Liver (tissue), 9 donors: ENCODE measurements around the gene VAMP7. TPM values are rescaled to one million over a fixed set of nuclear protein-coding genes. Genes with fewer than 3 reads are reported as not detected.

Source experiments
- DNase-seq: peaks from one replicate; pipeline ENCODE4 v3.0.0-alpha.2; 2017; ENCODE audit warnings: low spot score
- H3K27ac ChIP-seq, 2 donors: one replicate each; pipeline ENCODE4 v1.7.0; 2013; ENCODE audit warnings: inconsistent platforms in 2 of 2, low read length in 2 of 2, control low read depth in 1 of 2, low read depth in 1 of 2, mild to moderate bottlenecking in 1 of 2
- H3K27me3 ChIP-seq, 4 donors: one replicate each; pipeline versions ENCODE4 v1.6.1 to v1.7.0; 2013; ENCODE audit warnings: low read length in 3 of 4, inconsistent platforms in 1 of 4, mild to moderate bottlenecking in 1 of 4, moderate library complexity in 1 of 4; ENCODE audit not compliant: control insufficient read depth in 4 of 4, insufficient read depth in 4 of 4
- H3K36me3 ChIP-seq, 4 donors: one replicate each; pipeline versions ENCODE4 v1.6.1 to v1.7.0; 2013; ENCODE audit warnings: low read length in 3 of 4, mild to moderate bottlenecking in 3 of 4, low read depth in 1 of 4, moderate library complexity in 1 of 4; ENCODE audit not compliant: control insufficient read depth in 4 of 4, insufficient read depth in 3 of 4
- H3K4me1 ChIP-seq, 4 donors: one replicate each; pipeline versions ENCODE4 v1.6.1 to v1.7.0; 2013; ENCODE audit warnings: low read length in 3 of 4, mild to moderate bottlenecking in 3 of 4, moderate library complexity in 1 of 4; ENCODE audit not compliant: control insufficient read depth in 4 of 4, insufficient read depth in 4 of 4
- H3K4me3 ChIP-seq, 3 donors: one replicate each; pipeline versions ENCODE4 v1.6.1 to v1.7.0; 2013; ENCODE audit warnings: low read length in 3 of 3, control low read depth in 1 of 3, low read depth in 1 of 3, mild to moderate bottlenecking in 1 of 3
- H3K9ac ChIP-seq, 2 donors: one replicate each; pipeline ENCODE4 v1.7.0; 2013; ENCODE audit warnings: low read length in 2 of 2, mild to moderate bottlenecking in 2 of 2, moderate library complexity in 2 of 2, control low read depth in 1 of 2, low read depth in 1 of 2
- H3K9me3 ChIP-seq, 4 donors: one replicate each; pipeline versions ENCODE4 v1.6.1 to v1.7.0; 2013; ENCODE audit warnings: low read length in 3 of 4; ENCODE audit not compliant: control insufficient read depth in 4 of 4
- EGR1 ChIP-seq, 2 donors: IDR thresholded peaks; 2 replicates each; pipeline ENCODE4 v1.6.1; 2016 to 2018; ENCODE audit warnings: antibody characterized with exemption in 2 of 2, low read depth in 2 of 2
- FOXA1 ChIP-seq: IDR thresholded peaks from 2 replicates; pipeline ENCODE4 v1.6.1; 2016; ENCODE audit warnings: antibody characterized with exemption
- FOXA2 ChIP-seq: IDR thresholded peaks from 2 replicates; pipeline ENCODE4 v1.6.1; 2016; ENCODE audit warnings: antibody characterized with exemption
- GABPA ChIP-seq, 2 donors: IDR thresholded peaks in 1 of 2; conservative IDR thresholded peaks in 1 of 2; 2 replicates each; pipeline ENCODE4 v1.6.1; 2016; ENCODE audit warnings: antibody characterized with exemption in 2 of 2, mild to moderate bottlenecking in 1 of 2, moderate library complexity in 1 of 2
- HNF4A ChIP-seq, 2 donors: conservative IDR thresholded peaks; 2 replicates each; pipeline ENCODE4 v1.6.1; 2016; ENCODE audit warnings: antibody characterized with exemption in 2 of 2, mild to moderate bottlenecking in 2 of 2
- HNF4G ChIP-seq: IDR thresholded peaks from 2 replicates; pipeline ENCODE4 v1.6.1; 2016; ENCODE audit warnings: antibody characterized with exemption
- JUND ChIP-seq, 2 donors: IDR thresholded peaks; 2 replicates each; pipeline ENCODE4 v1.6.1; 2016; ENCODE audit warnings: antibody characterized with exemption in 2 of 2
- NR2F2 ChIP-seq: IDR thresholded peaks from 2 replicates; pipeline ENCODE4 v1.6.1; 2016; ENCODE audit warnings: antibody characterized with exemption
- RAD21 ChIP-seq, 2 donors: IDR thresholded peaks; 2 replicates each; pipeline ENCODE4 v1.6.1; 2016; ENCODE audit warnings: antibody characterized with exemption in 2 of 2, mild to moderate bottlenecking in 2 of 2
- RXRA ChIP-seq, 2 donors: IDR thresholded peaks; 2 replicates each; pipeline ENCODE4 v1.6.1; 2017 to 2018; ENCODE audit warnings: antibody characterized with exemption in 2 of 2, mild to moderate bottlenecking in 1 of 2
- SP1 ChIP-seq: IDR thresholded peaks from 2 replicates; pipeline ENCODE4 v1.6.1; 2018; ENCODE audit warnings: antibody characterized with exemption, mild to moderate bottlenecking
- TAF1 ChIP-seq: conservative IDR thresholded peaks from 2 replicates; pipeline ENCODE4 v1.6.1; 2016; ENCODE audit warnings: antibody characterized with exemption, mild to moderate bottlenecking
- YY1 ChIP-seq: IDR thresholded peaks from 2 replicates; pipeline ENCODE4 v1.6.1; 2016; ENCODE audit warnings: antibody characterized with exemption, mild to moderate bottlenecking
- polyA plus RNA-seq, 2 donors: library from polyadenylated mRNA; stranded (reverse) in 1 of 2; unstranded in 1 of 2; fragments of 200-250 nt in 1 of 2; fragments of >200 nt in 1 of 2; fragmentation: Nextera tagmentation in 1 of 2; extraction: Ambion mirVana in 1 of 2; gene quantifications; one replicate each; pipeline versions ENCODE4 v1.2.1 to v1.2.3, GENCODE V29; 2013 to 2015
- total RNA-seq, 2 donors: library from RNA; depleted of rRNA; stranded (reverse); fragments of >200 nt; gene quantifications; one replicate each; pipeline ENCODE4 v1.2.3, GENCODE V29; 2014
- TF ChIP-seq, protein P1 (sequence below): IDR thresholded peaks from 2 replicates; pipeline ENCODE4 v1.6.1; 2016; ENCODE audit warnings: antibody characterized with exemption
- TF ChIP-seq, protein P2 (sequence below): IDR thresholded peaks from 2 replicates; pipeline ENCODE4 v1.6.1; 2016; ENCODE audit warnings: antibody characterized with exemption
- TF ChIP-seq, protein P3 (sequence below): IDR thresholded peaks from 2 replicates; pipeline ENCODE4 v1.6.1; 2016; ENCODE audit warnings: antibody characterized with exemption
- TF ChIP-seq, protein P4 (sequence below): IDR thresholded peaks from 2 replicates; pipeline ENCODE4 v1.6.1; 2016; ENCODE audit warnings: antibody characterized with exemption, mild to moderate bottlenecking
- TF ChIP-seq, protein P5 (sequence below): fragments of 150-350 bp; IDR thresholded peaks from 2 replicates; pipeline ENCODE4 v1.5.1; 2017; ENCODE audit warnings: improper control_type of control experiment, low read depth, low read length; ENCODE audit not compliant: missing input control
- donor health status: healthy.
- donor health status: healthy.
- donor health status: healthy.
- donor health status: healthy.
- donor health status: healthy.

The VAMP7 gene
- total and polyA plus RNA-seq, 4 donors: 18.3 to 28.8 (median 22.9) TPM

DNA sequence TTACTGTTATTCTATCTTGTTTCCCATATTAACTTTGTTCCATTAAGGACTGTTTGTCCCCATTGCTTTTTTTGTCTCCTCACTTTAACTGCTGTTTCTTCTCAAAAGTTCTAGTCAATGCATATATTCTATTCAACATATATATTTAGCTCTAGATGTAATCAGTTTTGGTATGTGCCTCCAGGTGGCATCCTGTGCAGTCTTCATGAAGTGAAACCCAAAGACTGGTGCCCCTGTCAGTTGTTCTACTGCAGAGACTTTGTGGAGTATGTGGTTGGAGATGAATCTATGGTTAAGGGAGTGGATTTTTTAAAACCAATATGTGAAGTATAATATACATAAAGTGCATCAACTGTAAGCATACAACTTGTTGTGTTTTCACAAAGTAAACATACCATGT lies 57.0 kb downstream of the VAMP7 start:
- TF ChIP-seq FOXA1: no peak
- TF ChIP-seq HNF4G: no peak
- TF ChIP-seq, protein P1, sequence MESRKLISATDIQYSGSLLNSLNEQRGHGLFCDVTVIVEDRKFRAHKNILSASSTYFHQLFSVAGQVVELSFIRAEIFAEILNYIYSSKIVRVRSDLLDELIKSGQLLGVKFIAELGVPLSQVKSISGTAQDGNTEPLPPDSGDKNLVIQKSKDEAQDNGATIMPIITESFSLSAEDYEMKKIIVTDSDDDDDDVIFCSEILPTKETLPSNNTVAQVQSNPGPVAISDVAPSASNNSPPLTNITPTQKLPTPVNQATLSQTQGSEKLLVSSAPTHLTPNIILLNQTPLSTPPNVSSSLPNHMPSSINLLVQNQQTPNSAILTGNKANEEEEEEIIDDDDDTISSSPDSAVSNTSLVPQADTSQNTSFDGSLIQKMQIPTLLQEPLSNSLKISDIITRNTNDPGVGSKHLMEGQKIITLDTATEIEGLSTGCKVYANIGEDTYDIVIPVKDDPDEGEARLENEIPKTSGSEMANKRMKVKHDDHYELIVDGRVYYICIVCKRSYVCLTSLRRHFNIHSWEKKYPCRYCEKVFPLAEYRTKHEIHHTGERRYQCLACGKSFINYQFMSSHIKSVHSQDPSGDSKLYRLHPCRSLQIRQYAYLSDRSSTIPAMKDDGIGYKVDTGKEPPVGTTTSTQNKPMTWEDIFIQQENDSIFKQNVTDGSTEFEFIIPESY: no peak
- no peak for TF ChIP-seq JUND (IDR thresholded peaks at IDR 0.05)
- TF ChIP-seq RXRA (IDR thresholded peaks at IDR 0.05): no peak
- no peak for TF ChIP-seq EGR1 (IDR thresholded peaks at IDR 0.05; ENCODE audit: low read depth in 2 of 2)
- TF ChIP-seq, protein P2, sequence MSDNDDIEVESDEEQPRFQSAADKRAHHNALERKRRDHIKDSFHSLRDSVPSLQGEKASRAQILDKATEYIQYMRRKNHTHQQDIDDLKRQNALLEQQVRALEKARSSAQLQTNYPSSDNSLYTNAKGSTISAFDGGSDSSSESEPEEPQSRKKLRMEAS: no peak
- TF ChIP-seq, protein P3, sequence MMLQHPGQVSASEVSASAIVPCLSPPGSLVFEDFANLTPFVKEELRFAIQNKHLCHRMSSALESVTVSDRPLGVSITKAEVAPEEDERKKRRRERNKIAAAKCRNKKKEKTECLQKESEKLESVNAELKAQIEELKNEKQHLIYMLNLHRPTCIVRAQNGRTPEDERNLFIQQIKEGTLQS: no peak
- TF ChIP-seq HNF4A (conservative IDR thresholded peaks at IDR 0.05): no peak
- TF ChIP-seq TAF1: no peak
- no peak for TF ChIP-seq RAD21 (IDR thresholded peaks at IDR 0.05)
- TF ChIP-seq, protein P4, sequence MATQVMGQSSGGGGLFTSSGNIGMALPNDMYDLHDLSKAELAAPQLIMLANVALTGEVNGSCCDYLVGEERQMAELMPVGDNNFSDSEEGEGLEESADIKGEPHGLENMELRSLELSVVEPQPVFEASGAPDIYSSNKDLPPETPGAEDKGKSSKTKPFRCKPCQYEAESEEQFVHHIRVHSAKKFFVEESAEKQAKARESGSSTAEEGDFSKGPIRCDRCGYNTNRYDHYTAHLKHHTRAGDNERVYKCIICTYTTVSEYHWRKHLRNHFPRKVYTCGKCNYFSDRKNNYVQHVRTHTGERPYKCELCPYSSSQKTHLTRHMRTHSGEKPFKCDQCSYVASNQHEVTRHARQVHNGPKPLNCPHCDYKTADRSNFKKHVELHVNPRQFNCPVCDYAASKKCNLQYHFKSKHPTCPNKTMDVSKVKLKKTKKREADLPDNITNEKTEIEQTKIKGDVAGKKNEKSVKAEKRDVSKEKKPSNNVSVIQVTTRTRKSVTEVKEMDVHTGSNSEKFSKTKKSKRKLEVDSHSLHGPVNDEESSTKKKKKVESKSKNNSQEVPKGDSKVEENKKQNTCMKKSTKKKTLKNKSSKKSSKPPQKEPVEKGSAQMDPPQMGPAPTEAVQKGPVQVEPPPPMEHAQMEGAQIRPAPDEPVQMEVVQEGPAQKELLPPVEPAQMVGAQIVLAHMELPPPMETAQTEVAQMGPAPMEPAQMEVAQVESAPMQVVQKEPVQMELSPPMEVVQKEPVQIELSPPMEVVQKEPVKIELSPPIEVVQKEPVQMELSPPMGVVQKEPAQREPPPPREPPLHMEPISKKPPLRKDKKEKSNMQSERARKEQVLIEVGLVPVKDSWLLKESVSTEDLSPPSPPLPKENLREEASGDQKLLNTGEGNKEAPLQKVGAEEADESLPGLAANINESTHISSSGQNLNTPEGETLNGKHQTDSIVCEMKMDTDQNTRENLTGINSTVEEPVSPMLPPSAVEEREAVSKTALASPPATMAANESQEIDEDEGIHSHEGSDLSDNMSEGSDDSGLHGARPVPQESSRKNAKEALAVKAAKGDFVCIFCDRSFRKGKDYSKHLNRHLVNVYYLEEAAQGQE: no peak
- TF ChIP-seq, protein P5, sequence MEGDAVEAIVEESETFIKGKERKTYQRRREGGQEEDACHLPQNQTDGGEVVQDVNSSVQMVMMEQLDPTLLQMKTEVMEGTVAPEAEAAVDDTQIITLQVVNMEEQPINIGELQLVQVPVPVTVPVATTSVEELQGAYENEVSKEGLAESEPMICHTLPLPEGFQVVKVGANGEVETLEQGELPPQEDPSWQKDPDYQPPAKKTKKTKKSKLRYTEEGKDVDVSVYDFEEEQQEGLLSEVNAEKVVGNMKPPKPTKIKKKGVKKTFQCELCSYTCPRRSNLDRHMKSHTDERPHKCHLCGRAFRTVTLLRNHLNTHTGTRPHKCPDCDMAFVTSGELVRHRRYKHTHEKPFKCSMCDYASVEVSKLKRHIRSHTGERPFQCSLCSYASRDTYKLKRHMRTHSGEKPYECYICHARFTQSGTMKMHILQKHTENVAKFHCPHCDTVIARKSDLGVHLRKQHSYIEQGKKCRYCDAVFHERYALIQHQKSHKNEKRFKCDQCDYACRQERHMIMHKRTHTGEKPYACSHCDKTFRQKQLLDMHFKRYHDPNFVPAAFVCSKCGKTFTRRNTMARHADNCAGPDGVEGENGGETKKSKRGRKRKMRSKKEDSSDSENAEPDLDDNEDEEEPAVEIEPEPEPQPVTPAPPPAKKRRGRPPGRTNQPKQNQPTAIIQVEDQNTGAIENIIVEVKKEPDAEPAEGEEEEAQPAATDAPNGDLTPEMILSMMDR: no peak
- no peak for TF ChIP-seq FOXA2
- no peak for TF ChIP-seq GABPA (IDR thresholded peaks at IDR 0.05 in 1 of 2, conservative IDR thresholded peaks at IDR 0.05 in 1 of 2)
- no peak for TF ChIP-seq SP1
- no peak for TF ChIP-seq YY1
- no peak for TF ChIP-seq NR2F2
- H3K9me3 ChIP-seq: no peaks in the 10 kb centered on the region
- DNase-seq: no peak
- no peaks in the 10 kb centered on the region for H3K27me3 ChIP-seq
- H3K4me3 ChIP-seq: no peak overlapping the region
- H3K9ac ChIP-seq: no peak overlapping the region
- H3K4me1 ChIP-seq: no peaks in the 10 kb centered on the region
- no peak overlapping the region for H3K27ac ChIP-seq
- peaks cover 0 to 6% (median 0%) of the 10 kb centered on the region in 4 donors for H3K36me3 ChIP-seq
